GM12878 (cell line): ENCODE measurements around the gene DOCK1. TPM values are rescaled to one million over a fixed set of nuclear protein-coding genes. Genes with fewer than 3 reads are reported as not detected.

ENCODE experiments used
- ATAC-seq: fragments of 200-7000 bp; cut with Tn5 transposase; 3 replicates; pipeline ENCODE4 v1.9.1; 2020; ENCODE audit warnings: mild to moderate bottlenecking, moderate library complexity
- BruUV-seq: library from RNA; stranded (reverse); fragments of 400-500 nt; replicated peaks from 2 replicates; lab custom pipeline; 2021; lab: Mats Ljungman, UMichigan
- CTCF ChIA-PET: fragments of 300-600 bp; sonication (Branson Sonifier 250); formaldehyde crosslinking; extraction: SDS; loops from one replicate; lab custom pipeline; 2021; ENCODE audit warnings: inconsistent platforms; lab: Yijun Ruan, JAX
- POLR2A ChIA-PET: fragments of 350-600 bp; formaldehyde crosslinking; extraction: SDS; loops from one replicate; lab custom pipeline; 2021; ENCODE audit warnings: inconsistent platforms; lab: Charles Lee
- RAD21 ChIA-PET: fragments of 300-600 bp; sonication (Branson Sonifier 250); formaldehyde crosslinking; loops from one replicate; lab custom pipeline; 2023; ENCODE audit warnings: antibody characterized with exemption; ENCODE audit not compliant: unreplicated experiment; lab: Charles Lee
- SMC1A ChIA-PET: fragments of 300-600 bp; sonication (Branson Sonifier 250); formaldehyde crosslinking; loops from one replicate; lab custom pipeline; 2023; ENCODE audit not compliant: unreplicated experiment, uncharacterized antibody; lab: Charles Lee
- DNase-seq: peaks from one replicate; pipeline ENCODE4 v3.0.0-alpha.2; 2011; ENCODE audit warnings: low read depth, low spot score
- FAIRE-seq: peaks from 3 replicates; lab custom pipeline; 2011; peaks lifted over from hg19 to GRCh38; lab: Jason Lieb, UNC
- H2AFZ ChIP-seq: 2 replicates; pipeline ENCODE4 v1.6.0; 2011; ENCODE audit warnings: low read depth, low read length, control low read depth; ENCODE audit not compliant: control insufficient read depth
- H3K27ac ChIP-seq: 2 replicates; pipeline ENCODE4 v1.5.1; 2011; ENCODE audit warnings: control low read depth; ENCODE audit not compliant: control insufficient read depth, insufficient read depth
- H3K27me3 ChIP-seq, 2 experiments: replicated peaks in 1 of 2; 2 replicates each; pipeline versions ENCODE4 v1.6.0 to v1.6.1; 2011; ENCODE audit warnings: low read length in 1 of 2; ENCODE audit not compliant: control insufficient read depth in 2 of 2, insufficient read depth in 2 of 2
- H3K36me3 ChIP-seq, 2 experiments: 2 replicates each; pipeline ENCODE4 v1.5.1; 2011; ENCODE audit warnings: low read length in 1 of 2; ENCODE audit not compliant: control insufficient read depth in 2 of 2, insufficient read depth in 2 of 2
- H3K4me1 ChIP-seq: 2 replicates; pipeline ENCODE4 v1.6.1; 2011; ENCODE audit warnings: mild to moderate bottlenecking, low read length, moderate library complexity, mixed read lengths; ENCODE audit not compliant: control insufficient read depth, insufficient read depth
- H3K4me2 ChIP-seq: 2 replicates; pipeline ENCODE4 v1.6.0; 2011; ENCODE audit warnings: control low read depth; ENCODE audit not compliant: control insufficient read depth, insufficient read depth
- H3K4me3 ChIP-seq: fragments of 200-600 bp; sonication (generic); 2 replicates; pipeline ENCODE4 v1.5.1; 2016
- H3K79me2 ChIP-seq: 2 replicates; pipeline ENCODE4 v1.6.0; 2011; ENCODE audit warnings: low read length; ENCODE audit not compliant: control insufficient read depth, insufficient read depth
- H3K9ac ChIP-seq: 2 replicates; pipeline ENCODE4 v1.8.0; 2011; ENCODE audit warnings: low read length, control low read depth, mixed read lengths; ENCODE audit not compliant: control insufficient read depth, insufficient read depth
- H3K9me3 ChIP-seq: replicated peaks from 3 replicates; pipeline ENCODE4 v1.5.1; 2011; ENCODE audit warnings: mild to moderate bottlenecking, low read length; ENCODE audit not compliant: control insufficient read depth, insufficient read depth
- H4K20me1 ChIP-seq: 2 replicates; pipeline ENCODE4 v1.6.0; 2011; ENCODE audit not compliant: control insufficient read depth, insufficient read depth
- BACH1 ChIP-seq: fragments of 450-650 bp; IDR thresholded peaks from 2 replicates; pipeline ENCODE4 v1.6.1; 2017; ENCODE audit warnings: mild to moderate bottlenecking, borderline replicate concordance
- CBFB ChIP-seq: IDR thresholded peaks from 2 replicates; pipeline ENCODE4 v1.6.1; 2016; ENCODE audit warnings: antibody characterized with exemption, low read depth
- EED ChIP-seq: sonication (generic); IDR thresholded peaks from 2 replicates; pipeline ENCODE4 v1.6.1; 2016; ENCODE audit warnings: antibody characterized with exemption, low read depth
- EZH2 ChIP-seq: IDR thresholded peaks from 2 replicates; pipeline ENCODE4 v1.6.1; 2012; ENCODE audit warnings: low read depth, mild to moderate bottlenecking, control low read depth, inconsistent platforms, low read length, borderline replicate concordance; ENCODE audit not compliant: control insufficient read depth
- HDGF ChIP-seq: fragments of 450-650 bp; IDR thresholded peaks from 2 replicates; pipeline ENCODE4 v1.6.1; 2016; ENCODE audit warnings: antibody characterized with exemption
- IKZF2 ChIP-seq, 2 experiments: fragments of 450-650 bp; IDR thresholded peaks; 2 replicates each; pipeline ENCODE4 v1.6.1; 2017; ENCODE audit warnings: mild to moderate bottlenecking in 2 of 2, moderate library complexity in 2 of 2
- MYB ChIP-seq: fragments of 150-350 bp; IDR thresholded peaks from 2 replicates; pipeline ENCODE4 v1.6.1; 2014; ENCODE audit warnings: mild to moderate bottlenecking, low read depth, low read length, borderline replicate concordance
- NFYA ChIP-seq: IDR thresholded peaks from 2 replicates; pipeline ENCODE4 v1.6.1; 2011; ENCODE audit warnings: low read depth, mild to moderate bottlenecking, low read length, improper control_type of control experiment, borderline replicate concordance
- ZBED1 ChIP-seq: IDR thresholded peaks from 2 replicates; pipeline ENCODE4 v1.6.1; 2016; ENCODE audit warnings: borderline replicate concordance
- ZNF207 ChIP-seq: fragments of 450-650 bp; IDR thresholded peaks from 2 replicates; pipeline ENCODE4 v1.6.1; 2014; ENCODE audit warnings: antibody characterized with exemption, mild to moderate bottlenecking, borderline replicate concordance
- whole genome bisulfite sequencing: methylation state at CpG from one replicate; pipeline ENCODE4 v1.1.6; 2016; ENCODE audit warnings: low lambda C conversion rate; ENCODE audit not compliant: insufficient replicate concordance, insufficient coverage; ENCODE audit errors: missing lambda C conversion rate; 5-methylcytosine and 5-hydroxymethylcytosine counted together
- in situ Hi-C: fragments of 300-500 bp; cut with MboI; formaldehyde crosslinking; loops from 9 replicates; pipeline ENCODE4 v1.14.3; 2018; ENCODE audit warnings: mixed read lengths
- intact Hi-C: fragments of 100-400 bp; cut with micrococcal nuclease; formaldehyde crosslinking; loops from one replicate; pipeline ENCODE4 v1.14.2; 2022; ENCODE audit not compliant: unreplicated experiment
- polyA plus RNA-seq, 11 experiments: library from polyadenylated mRNA; depleted of rRNA in 4 of 11; unstranded in 6 of 11; stranded (reverse) in 5 of 11; fragments of >200 nt; fragmentation: Nextera tagmentation in 4 of 11; fragmentation: Illumina TruSeq in 1 of 11; extraction: Ambion mirVana in 4 of 11; extraction: Trizol in 1 of 11; gene quantifications; 1 replicate in 1 of 11; 2 replicates in 10 of 11; pipeline versions ENCODE4 v1.2.1 to v1.2.3, GENCODE V29; 2011 to 2016; ENCODE audit warnings: inconsistent platforms in 2 of 11, missing spikeins in 2 of 11, low read depth in 1 of 11
- total RNA-seq, 4 experiments: library from RNA; depleted of rRNA in 3 of 4; stranded (reverse); fragments of >200 nt in 3 of 4; fragmentation: Illumina TruSeq in 1 of 4; extraction: Trizol in 1 of 4; gene quantifications; 2 replicates each; pipeline versions ENCODE4 v1.2.1 to v1.2.3, GENCODE V29; 2013 to 2021
- TF ChIP-seq, protein P1 (sequence below): IDR thresholded peaks from 2 replicates; pipeline ENCODE4 v1.6.1; 2011; ENCODE audit warnings: low read depth, low read length, improper control_type of control experiment, borderline replicate concordance
- TF ChIP-seq, protein P2 (sequence below): fragments of 450-650 bp; IDR thresholded peaks from 2 replicates; pipeline ENCODE4 v1.6.1; 2017; ENCODE audit warnings: mild to moderate bottlenecking, moderate library complexity
- TF ChIP-seq, protein P3 (sequence below): IDR thresholded peaks from 2 replicates; pipeline ENCODE4 v1.6.1; 2011; ENCODE audit warnings: borderline replicate concordance, low read depth, mild to moderate bottlenecking, moderate library complexity, mixed read lengths, low read length; ENCODE audit not compliant: insufficient read depth; ENCODE audit errors: extremely low read length

Gene DOCK1
- total and polyA plus RNA-seq, 10 of the 15 experiments (the other 5 are each of a cell fraction or from before 2014, with no cell fraction given) = 0.05 to 0.18 TPM; not detected in 8

DNA sequence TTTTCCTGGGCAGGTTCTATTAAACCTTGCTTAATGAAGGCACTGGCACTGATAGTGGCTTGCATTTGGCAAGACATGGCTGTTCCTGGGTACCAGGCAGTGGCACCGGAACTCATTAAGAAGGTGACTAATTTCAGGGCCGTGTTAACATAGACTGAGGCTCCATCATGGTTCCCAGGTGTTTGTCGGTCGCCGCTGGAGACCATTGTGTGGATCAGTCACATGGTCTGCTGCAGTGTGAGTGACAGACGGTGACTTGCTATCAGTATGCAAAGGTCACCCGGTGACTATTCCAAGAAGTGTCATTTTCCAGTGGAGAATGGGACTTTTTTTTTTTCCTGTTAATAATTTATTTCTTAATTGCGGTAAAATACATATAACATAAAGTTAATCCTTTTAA is 184.9 kb downstream of the DOCK1 start:
- Histone ChIP-seq H3K79me2 (no peaks in the 10 kb centered on the region), H3K9ac (no peak overlapping the region), H3K27ac (no peak overlapping the region), H3K36me3 (no peaks in the 10 kb centered on the region), H3K4me3 (no peak overlapping the region), H2AFZ (no peak overlapping the region), H4K20me1 (no peaks in the 10 kb centered on the region), H3K9me3 (no peaks in the 10 kb centered on the region; the same call in 2 of the 3 replicates), H3K27me3 (no peaks in the 10 kb centered on the region), H3K4me2 (no peak overlapping the region), H3K4me1 (no peaks in the 10 kb centered on the region)
- in situ Hi-C loops = no loop called here
- SMC1A ChIA-PET = no interaction called here
- RAD21 ChIA-PET = no interaction called here
- ATAC-seq = no peak
- TF ChIP-seq ZNF207 (no peak), MYB (no peak), EZH2 (no peak), EED (no peak), ZBED1 (no peak), NFYA (no peak), BACH1 (no peak), IKZF2 (IDR thresholded peaks at IDR 0.05) (no peak), CBFB (no peak), HDGF (no peak)
- TF ChIP-seq, protein P1, sequence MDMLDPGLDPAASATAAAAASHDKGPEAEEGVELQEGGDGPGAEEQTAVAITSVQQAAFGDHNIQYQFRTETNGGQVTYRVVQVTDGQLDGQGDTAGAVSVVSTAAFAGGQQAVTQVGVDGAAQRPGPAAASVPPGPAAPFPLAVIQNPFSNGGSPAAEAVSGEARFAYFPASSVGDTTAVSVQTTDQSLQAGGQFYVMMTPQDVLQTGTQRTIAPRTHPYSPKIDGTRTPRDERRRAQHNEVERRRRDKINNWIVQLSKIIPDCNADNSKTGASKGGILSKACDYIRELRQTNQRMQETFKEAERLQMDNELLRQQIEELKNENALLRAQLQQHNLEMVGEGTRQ = no peak
- TF ChIP-seq, protein P2, sequence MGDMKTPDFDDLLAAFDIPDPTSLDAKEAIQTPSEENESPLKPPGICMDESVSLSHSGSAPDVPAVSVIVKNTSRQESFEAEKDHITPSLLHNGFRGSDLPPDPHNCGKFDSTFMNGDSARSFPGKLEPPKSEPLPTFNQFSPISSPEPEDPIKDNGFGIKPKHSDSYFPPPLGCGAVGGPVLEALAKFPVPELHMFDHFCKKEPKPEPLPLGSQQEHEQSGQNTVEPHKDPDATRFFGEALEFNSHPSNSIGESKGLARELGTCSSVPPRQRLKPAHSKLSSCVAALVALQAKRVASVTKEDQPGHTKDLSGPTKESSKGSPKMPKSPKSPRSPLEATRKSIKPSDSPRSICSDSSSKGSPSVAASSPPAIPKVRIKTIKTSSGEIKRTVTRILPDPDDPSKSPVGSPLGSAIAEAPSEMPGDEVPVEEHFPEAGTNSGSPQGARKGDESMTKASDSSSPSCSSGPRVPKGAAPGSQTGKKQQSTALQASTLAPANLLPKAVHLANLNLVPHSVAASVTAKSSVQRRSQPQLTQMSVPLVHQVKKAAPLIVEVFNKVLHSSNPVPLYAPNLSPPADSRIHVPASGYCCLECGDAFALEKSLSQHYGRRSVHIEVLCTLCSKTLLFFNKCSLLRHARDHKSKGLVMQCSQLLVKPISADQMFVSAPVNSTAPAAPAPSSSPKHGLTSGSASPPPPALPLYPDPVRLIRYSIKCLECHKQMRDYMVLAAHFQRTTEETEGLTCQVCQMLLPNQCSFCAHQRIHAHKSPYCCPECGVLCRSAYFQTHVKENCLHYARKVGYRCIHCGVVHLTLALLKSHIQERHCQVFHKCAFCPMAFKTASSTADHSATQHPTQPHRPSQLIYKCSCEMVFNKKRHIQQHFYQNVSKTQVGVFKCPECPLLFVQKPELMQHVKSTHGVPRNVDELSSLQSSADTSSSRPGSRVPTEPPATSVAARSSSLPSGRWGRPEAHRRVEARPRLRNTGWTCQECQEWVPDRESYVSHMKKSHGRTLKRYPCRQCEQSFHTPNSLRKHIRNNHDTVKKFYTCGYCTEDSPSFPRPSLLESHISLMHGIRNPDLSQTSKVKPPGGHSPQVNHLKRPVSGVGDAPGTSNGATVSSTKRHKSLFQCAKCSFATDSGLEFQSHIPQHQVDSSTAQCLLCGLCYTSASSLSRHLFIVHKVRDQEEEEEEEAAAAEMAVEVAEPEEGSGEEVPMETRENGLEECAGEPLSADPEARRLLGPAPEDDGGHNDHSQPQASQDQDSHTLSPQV = no peak
- TF ChIP-seq, protein P3, sequence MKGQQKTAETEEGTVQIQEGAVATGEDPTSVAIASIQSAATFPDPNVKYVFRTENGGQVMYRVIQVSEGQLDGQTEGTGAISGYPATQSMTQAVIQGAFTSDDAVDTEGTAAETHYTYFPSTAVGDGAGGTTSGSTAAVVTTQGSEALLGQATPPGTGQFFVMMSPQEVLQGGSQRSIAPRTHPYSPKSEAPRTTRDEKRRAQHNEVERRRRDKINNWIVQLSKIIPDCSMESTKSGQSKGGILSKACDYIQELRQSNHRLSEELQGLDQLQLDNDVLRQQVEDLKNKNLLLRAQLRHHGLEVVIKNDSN = no peak
- CTCF ChIA-PET = no interaction called here
- FAIRE-seq = no peak
- intact Hi-C loops = no loop called here
- WGBS = 60% methylated on average over 8 of the region's 8 CpGs
- DNase-seq = no peak
- POLR2A ChIA-PET = no interaction called here
- BruUV-seq = no TSS peak
